IPS-18c (cell line): ENCODE data around the gene CRYBG3.

Source experiments
- H3K4me3 ChIP-seq: 2 replicates; pipeline ENCODE4 v1.7.0; 2013; ENCODE audit warnings: low read depth, mild to moderate bottlenecking, low read length, moderate library complexity; ENCODE audit not compliant: insufficient read depth
- H3K9me3 ChIP-seq: one replicate; pipeline ENCODE4 v1.6.1; 2013; ENCODE audit warnings: mild to moderate bottlenecking, low read length, moderate library complexity; ENCODE audit not compliant: control insufficient read depth, insufficient read depth

Gene CRYBG3

DNA sequence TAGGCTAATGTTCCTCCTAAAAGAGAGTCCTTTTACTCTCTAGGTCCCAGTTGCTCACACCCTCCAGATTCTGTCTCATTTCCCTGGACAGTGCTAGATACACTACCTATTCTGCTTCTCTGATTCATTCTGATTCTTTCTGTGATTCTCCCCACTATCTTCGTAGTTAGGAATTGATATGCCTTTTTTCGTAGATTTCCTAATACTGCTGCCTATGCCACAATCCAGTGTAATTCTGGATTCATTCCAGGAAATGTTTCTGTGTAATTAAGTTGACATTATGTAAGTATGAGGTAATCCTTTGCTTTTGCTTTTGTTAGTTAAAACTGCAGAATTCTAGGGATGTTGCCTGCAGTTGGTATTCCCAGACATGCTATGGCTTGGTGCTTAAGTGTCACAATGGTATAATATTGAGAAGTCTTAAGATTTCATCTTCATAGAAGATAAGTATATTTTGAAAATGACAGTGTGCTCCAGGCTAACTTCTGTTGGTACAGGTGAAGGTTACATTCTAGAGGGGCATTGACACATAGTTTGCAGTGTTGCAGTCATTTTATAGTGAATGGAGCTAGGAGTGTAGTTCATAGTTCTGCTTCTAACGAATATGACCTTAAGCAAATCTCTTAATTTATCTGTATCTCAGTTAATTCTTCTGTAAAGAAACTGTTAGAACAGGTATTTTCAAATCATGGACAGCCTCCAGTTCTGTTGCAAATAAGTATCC lies 96.2 kb downstream of the CRYBG3 start:
- no peaks in the 10 kb centered on the region for H3K9me3 ChIP-seq

DNA sequence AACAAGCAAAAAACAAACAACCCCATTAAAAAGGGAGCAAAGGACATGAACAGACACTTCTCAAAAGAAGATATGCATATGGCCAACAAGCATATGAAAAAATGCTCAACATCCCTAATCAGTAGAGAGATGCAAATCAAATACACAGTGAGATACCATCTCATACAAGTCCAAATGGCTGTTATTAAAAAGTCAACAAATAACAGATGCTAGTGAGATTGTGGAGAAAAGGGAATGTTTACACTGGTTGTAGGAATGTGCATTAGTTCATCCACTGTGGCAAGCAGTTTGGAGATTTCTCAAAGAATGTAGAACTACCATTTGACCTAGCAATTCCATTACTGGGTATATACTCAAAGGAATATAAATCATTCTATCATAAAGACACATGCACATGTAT lies 105.9 kb downstream of the CRYBG3 start:
- H3K4me3 ChIP-seq, result no peak overlapping the region
- no peaks in the 10 kb centered on the region for H3K9me3 ChIP-seq

More for the DNA sequence above, 96.2 kb downstream of the CRYBG3 start:
- no peak overlapping the region for H3K4me3 ChIP-seq

DNA sequence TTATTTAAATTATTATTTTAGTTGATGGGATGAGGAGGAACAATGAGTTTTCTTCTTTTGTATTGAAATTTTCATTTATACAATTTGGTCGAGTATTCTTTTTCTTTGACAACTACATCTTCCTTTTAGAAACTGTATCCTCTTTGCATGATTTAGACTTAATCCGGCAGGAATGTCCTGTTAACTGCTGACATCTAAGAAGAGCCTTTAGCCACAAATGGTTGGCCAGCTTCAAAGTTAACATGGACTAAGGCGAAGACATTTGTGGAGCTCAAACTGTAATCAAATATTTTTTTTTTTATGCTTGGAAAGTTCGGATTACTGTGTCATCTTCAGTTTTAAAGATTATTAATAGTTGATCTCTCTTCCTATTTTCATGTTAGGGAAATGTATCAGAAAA lies 107.2 kb downstream of the CRYBG3 start:
- Histone ChIP-seq H3K4me3 (no peak overlapping the region), H3K9me3 (no peaks in the 10 kb centered on the region)

DNA sequence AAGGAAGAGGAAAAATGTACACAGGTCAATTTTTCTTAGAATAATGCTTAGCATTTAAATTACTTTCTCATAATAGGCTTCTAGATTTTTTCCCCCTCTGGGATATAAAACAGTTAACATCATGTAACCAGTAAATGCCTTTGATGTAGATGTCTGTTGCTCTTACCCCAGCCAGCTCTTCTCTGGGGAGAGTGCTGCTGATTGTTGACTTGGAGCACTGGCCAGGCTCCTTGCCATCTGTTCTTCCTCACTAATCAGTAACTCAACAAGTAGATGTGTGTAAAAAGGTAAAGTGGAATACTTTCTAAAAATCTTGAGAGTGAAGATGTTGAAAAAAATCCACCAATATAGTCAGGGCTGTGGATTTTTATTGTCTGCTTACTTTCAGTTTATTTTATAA lies 108.2 kb downstream of the CRYBG3 start:
- Histone ChIP-seq H3K9me3 (no peaks in the 10 kb centered on the region), H3K4me3 (no peak overlapping the region)

DNA sequence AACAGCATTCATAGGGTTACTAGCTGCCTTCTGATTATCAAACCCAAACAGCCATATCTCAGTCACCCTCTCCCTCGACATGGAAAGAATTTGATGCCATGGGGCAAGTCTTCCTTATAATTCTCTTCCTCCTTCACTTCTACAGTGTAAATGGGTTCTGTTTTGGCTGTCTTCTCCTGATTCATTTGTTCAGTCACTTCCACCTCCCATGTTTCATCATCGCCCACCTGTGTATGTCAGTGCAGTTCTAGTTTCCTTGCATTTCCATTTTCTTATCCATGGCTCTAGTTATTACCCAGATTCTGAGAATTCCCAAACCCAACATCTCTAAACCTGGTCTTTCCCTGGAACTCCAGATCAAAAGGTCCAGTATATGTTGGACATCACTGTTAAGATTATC lies 109.4 kb downstream of the CRYBG3 start:
- no peaks in the 10 kb centered on the region for H3K9me3 ChIP-seq
- no peak overlapping the region for H3K4me3 ChIP-seq

DNA sequence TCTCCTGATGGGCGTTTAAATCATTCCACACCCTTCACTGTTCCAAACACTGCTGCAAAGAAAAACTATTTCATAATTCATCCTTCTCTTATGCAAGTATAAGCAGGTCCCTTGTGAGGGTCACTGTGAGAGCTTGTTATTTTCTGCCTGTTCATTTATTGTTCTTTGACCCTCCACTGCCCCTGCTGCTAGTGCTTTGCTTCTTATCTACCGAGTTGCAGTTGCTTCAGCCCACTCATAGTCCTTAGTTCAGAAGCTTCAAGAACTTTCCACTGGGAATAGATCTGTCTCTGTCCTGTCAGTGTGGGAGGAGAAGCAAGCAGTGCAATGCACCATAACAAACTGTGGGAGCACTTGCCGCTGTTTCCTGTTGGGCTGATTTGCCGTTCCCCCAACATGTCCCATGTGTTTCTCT lies 110.6 kb downstream of the CRYBG3 start:
- no peaks in the 10 kb centered on the region for H3K9me3 ChIP-seq
- H3K4me3 ChIP-seq, result no peak overlapping the region

DNA sequence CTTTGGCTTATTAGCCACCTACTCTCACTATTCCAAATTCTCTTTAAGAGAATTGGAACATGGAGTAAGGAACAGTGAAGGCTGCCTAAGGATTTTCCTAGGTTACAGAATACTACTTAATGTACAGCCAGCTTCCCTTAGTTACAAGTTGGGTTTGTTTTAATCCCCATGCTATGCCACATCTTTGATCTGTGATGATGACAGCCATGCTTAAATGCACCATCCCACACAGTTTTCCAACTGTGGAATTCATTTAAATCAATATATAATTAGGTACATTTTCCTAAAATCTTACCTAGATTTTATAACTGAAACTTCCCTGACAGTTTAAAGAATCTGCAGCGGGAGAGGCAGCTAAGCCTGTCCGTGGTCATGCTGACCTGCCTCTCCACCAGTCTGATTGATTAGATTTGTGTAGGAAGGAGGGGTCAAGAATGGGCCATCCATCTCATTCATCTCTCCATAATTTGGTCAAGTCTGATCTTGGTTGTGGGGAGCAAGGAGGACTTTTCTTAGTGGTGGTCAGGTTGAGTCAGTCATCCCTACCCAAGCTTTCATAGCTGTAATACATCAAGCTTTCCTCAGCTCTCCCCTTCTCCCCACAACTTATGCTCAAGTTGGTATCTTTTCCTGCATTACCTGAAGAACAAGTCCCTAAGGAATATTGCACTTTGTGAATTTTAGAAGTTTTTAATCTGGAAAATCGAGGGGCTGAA lies 113.3 kb downstream of the CRYBG3 start:
- Histone ChIP-seq H3K4me3 (no peak overlapping the region), H3K9me3 (no peaks in the 10 kb centered on the region)

DNA sequence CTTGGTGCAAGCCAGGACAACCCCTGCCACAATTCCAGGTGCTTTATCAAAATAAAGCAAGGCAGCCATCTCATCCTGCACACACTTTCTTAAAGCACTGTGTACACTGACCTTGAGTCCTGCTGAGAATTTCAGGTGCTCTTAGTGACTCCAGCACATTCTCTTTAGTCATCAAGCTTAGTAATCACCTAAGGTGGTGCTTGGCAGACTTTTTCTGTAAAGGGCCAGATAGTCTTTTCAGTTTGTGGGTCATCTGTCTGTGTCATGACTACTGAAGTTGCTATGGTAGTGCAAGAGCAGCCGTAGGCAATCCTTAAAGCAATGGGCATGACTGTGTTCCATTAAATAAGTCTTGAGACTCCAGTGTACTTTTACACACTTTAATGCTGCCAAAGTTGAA lies 114.0 kb downstream of the CRYBG3 start:
- Histone ChIP-seq H3K4me3 (no peak overlapping the region), H3K9me3 (no peaks in the 10 kb centered on the region)

- H3K9me3 ChIP-seq, result no peaks in the 10 kb centered on the region
- no peak overlapping the region for H3K4me3 ChIP-seq
These were observed 115.4 kb downstream of the CRYBG3 start for GRCh38 chr3:97937205-97937604.

GRCh38 chr3:97938444-97938843 lies 116.6 kb downstream of the CRYBG3 start:
- Histone ChIP-seq H3K4me3 (no peak overlapping the region), H3K9me3 (no peaks in the 10 kb centered on the region)

- H3K9me3 ChIP-seq, result no peaks in the 10 kb centered on the region
- H3K4me3 ChIP-seq, result no peak overlapping the region
These were observed 117.6 kb downstream of the CRYBG3 start for GRCh38 chr3:97939401-97939800.

GRCh38 chr3:97940034-97940433 lies 118.2 kb downstream of the CRYBG3 start:
- H3K4me3 ChIP-seq, result no peak overlapping the region
- no peaks in the 10 kb centered on the region for H3K9me3 ChIP-seq

- Histone ChIP-seq H3K9me3 (no peaks in the 10 kb centered on the region), H3K4me3 (no peak overlapping the region)
These were observed 121.2 kb downstream of the CRYBG3 start for GRCh38 chr3:97942801-97943546.

DNA sequence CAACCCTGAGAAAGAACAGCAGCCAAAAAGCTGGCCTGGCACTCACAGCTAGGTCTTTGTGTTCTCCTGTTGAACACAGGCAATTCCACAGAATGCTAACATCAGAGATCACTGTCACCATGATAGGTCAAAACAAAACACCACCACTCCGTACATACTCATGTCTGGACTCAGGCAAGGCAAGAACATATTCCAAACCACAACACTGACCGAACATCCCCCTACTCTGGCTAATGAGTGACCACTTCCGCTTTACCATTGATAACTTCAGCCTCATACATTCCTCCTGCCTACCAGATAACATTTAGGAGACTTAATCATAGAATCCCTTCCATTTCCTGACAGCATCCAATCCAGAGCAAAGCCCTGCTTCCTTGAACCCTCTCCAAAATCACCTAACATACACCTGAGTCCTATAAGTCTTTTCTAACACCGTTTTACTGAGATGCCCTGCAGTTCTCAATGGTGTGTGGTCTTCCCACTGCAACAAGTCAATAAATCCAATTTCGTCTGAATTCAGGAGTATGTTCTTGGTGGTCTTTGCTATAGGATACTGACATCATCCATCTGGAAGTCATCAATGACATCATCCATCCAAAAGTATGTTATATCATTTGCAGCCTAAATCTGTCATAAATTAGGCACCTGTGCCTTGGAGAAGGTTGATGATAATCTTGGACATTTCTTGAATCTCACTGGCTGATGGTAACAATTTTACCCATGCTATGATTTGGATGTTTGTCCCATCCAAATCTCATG lies 126.7 kb downstream of the CRYBG3 start:
- Histone ChIP-seq H3K9me3 (no peaks in the 10 kb centered on the region), H3K4me3 (no peak overlapping the region)

GRCh38 chr3:97949110-97949485 lies 127.3 kb downstream of the CRYBG3 start:
- no peak overlapping the region for H3K4me3 ChIP-seq
- no peaks in the 10 kb centered on the region for H3K9me3 ChIP-seq

DNA sequence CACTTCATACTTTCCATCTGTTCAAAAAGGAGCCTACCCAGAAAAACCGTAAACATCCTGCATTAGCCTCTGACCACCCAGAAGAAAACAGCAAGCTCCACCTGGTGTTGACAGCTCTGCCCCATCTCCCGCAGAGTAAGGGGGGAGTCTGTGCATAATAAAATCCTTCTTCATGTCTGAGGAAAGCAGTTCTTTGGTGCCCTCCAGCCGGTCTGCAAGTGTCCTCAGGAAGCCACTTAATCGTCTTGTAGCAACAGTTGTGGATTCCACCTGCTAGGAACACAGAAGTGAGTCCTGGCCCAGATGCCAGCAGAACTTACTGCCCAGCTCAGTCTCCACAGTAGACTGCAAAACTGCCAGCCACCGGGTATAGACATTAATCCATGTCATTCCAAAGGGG lies 127.9 kb downstream of the CRYBG3 start:
- Histone ChIP-seq H3K9me3 (no peaks in the 10 kb centered on the region), H3K4me3 (no peak overlapping the region)

GRCh38 chr3:97950360-97950759 lies 128.5 kb downstream of the CRYBG3 start:
- no peaks in the 10 kb centered on the region for H3K9me3 ChIP-seq

More at GRCh38 chr3:97950360-97950759, 128.5 kb downstream of the CRYBG3 start:
- no peak overlapping the region for H3K4me3 ChIP-seq
